Neural progenitor cell (in vitro differentiated cells): ENCODE measurements around the gene TRABD2A. TPM values are rescaled to one million over a fixed set of nuclear protein-coding genes. Genes with fewer than 3 reads are reported as not detected.

Source experiments
- DNase-seq: peaks from one replicate; pipeline ENCODE4 v3.0.0-alpha.2; 2016; ENCODE audit warnings: low spot score
- H2AFZ ChIP-seq: fragments of 200-600 bp; sonication (generic); replicated peaks from 2 replicates; pipeline ENCODE4 v1.6.1; 2016; ENCODE audit warnings: antibody characterized with exemption
- H3F3A ChIP-seq: fragments of 200-600 bp; sonication (generic); 2 replicates; pipeline ENCODE4 v1.6.1; 2016; ENCODE audit warnings: antibody characterized with exemption, low read depth
- H3K27ac ChIP-seq: fragments of 200-600 bp; sonication (generic); 2 replicates; pipeline ENCODE4 v1.5.1; 2016; ENCODE audit warnings: mild to moderate bottlenecking
- H3K27me3 ChIP-seq: fragments of 200-600 bp; sonication (generic); 2 replicates; pipeline ENCODE4 v1.6.1; 2016; ENCODE audit warnings: mild to moderate bottlenecking, moderate library complexity
- H3K36me3 ChIP-seq: fragments of 200-600 bp; sonication (generic); 2 replicates; pipeline ENCODE4 v1.5.1; 2016
- H3K4me1 ChIP-seq: fragments of 200-600 bp; sonication (generic); 2 replicates; pipeline ENCODE4 v1.6.1; 2016; ENCODE audit warnings: mixed run types
- H3K4me2 ChIP-seq: fragments of 200-600 bp; sonication (generic); 2 replicates; pipeline ENCODE4 v1.6.1; 2016
- H3K4me3 ChIP-seq: fragments of 200-600 bp; sonication (generic); 2 replicates; pipeline ENCODE4 v1.5.1; 2016
- H3K79me2 ChIP-seq: fragments of 200-600 bp; sonication (generic); 2 replicates; pipeline ENCODE4 v1.6.1; 2016; ENCODE audit warnings: low read depth
- H3K9ac ChIP-seq: fragments of 200-600 bp; sonication (generic); 2 replicates; pipeline ENCODE4 v1.6.1; 2016
- H3K9me3 ChIP-seq: fragments of 200-600 bp; sonication (generic); 2 replicates; pipeline ENCODE4 v1.5.1; 2016; ENCODE audit warnings: low read depth
- H4K20me1 ChIP-seq: fragments of 200-600 bp; sonication (generic); 2 replicates; pipeline ENCODE4 v1.6.1; 2016; ENCODE audit warnings: low read depth
- H3K27ac Mint-ChIP-seq: 3 replicates; pipeline ENCODE4 v1.8.0; 2021; ENCODE audit warnings: mixed read lengths
- H3K27me3 Mint-ChIP-seq: 2 replicates; pipeline ENCODE4 v1.8.0; 2022; ENCODE audit warnings: low read depth, mild to moderate bottlenecking, inconsistent platforms, moderate library complexity, mixed read lengths; ENCODE audit not compliant: insufficient read depth
- H3K36me3 Mint-ChIP-seq: 3 replicates; pipeline ENCODE4 v1.8.0; 2021; ENCODE audit warnings: mixed read lengths
- H3K4me1 Mint-ChIP-seq: 3 replicates; pipeline ENCODE4 v1.8.0; 2021; ENCODE audit warnings: mixed read lengths
- H3K4me3 Mint-ChIP-seq: 3 replicates; pipeline ENCODE4 v1.8.0; 2021; ENCODE audit warnings: mild to moderate bottlenecking, moderate library complexity, mixed read lengths
- H3K9me3 Mint-ChIP-seq: 3 replicates; pipeline ENCODE4 v1.8.0; 2020; ENCODE audit warnings: mixed read lengths
- EZH2 ChIP-seq: fragments of 200-600 bp; sonication (generic); IDR thresholded peaks from 2 replicates; pipeline ENCODE4 v1.6.1; 2017; ENCODE audit warnings: antibody characterized with exemption, mild to moderate bottlenecking, moderate library complexity
- EZH2phosphoT487 ChIP-seq: fragments of 200-600 bp; sonication (generic); IDR thresholded peaks from 2 replicates; pipeline ENCODE4 v1.6.1; 2017; ENCODE audit warnings: antibody characterized with exemption
- total RNA-seq: library from RNA; depleted of rRNA; stranded (reverse); fragments of >200 nt; gene quantifications from 2 replicates; pipeline ENCODE4 v1.2.3, GENCODE V29; 2015; ENCODE audit warnings: low replicate concordance
- TF ChIP-seq, protein P1 (sequence below): fragments of 200-600 bp; sonication (generic); IDR thresholded peaks from 2 replicates; pipeline ENCODE4 v1.5.1; 2017; ENCODE audit warnings: antibody characterized with exemption, mild to moderate bottlenecking

Gene TRABD2A
- total RNA-seq, 1 donor from 2014 or later, result 2.0 TPM

DNA sequence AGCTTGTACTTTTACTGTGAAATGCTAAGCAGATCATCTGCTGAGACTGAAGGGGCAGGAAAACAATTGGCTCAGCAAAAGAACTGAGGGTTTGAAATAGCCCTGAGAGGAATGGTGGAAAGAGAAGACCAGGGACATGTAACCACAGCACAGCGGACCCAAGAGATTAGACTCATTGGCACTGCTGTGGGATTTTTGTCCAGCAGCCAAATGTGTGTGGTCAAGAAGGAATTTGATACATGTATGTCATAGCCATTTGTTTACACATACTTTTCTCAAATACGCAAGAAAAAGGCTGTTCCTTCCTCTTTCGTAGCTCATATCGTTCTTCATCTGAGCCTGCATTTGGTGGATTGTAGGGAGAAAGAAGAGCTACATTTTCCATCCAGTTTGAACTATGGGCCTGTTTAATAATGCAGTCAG is 73.8 kb downstream of the TRABD2A start:
- H3K79me2 ChIP-seq, result no peaks in the 10 kb centered on the region
- Mint-ChIP-seq H3K4me1 (peaks cover 3% of the 10 kb centered on the region), H3K27ac (no peak overlapping the region), H3K27me3 (peaks cover 8% of the 10 kb centered on the region), H3K36me3 (no peaks in the 10 kb centered on the region), H3K4me3 (no peak overlapping the region), H3K9me3 (peaks cover 2% of the 10 kb centered on the region)
- no peaks in the 10 kb centered on the region for H3K27me3 ChIP-seq
- H2AFZ ChIP-seq, result no peak overlapping the region
- H3K27ac ChIP-seq, result no peak overlapping the region
- H3K4me1 ChIP-seq, result no peaks in the 10 kb centered on the region
- H3F3A ChIP-seq, result no peaks in the 10 kb centered on the region
- no peaks in the 10 kb centered on the region for H3K9me3 ChIP-seq
- no peaks in the 10 kb centered on the region for H4K20me1 ChIP-seq
- no peak for TF ChIP-seq EZH2
- no peak for TF ChIP-seq EZH2phosphoT487
- TF ChIP-seq, protein P1, sequence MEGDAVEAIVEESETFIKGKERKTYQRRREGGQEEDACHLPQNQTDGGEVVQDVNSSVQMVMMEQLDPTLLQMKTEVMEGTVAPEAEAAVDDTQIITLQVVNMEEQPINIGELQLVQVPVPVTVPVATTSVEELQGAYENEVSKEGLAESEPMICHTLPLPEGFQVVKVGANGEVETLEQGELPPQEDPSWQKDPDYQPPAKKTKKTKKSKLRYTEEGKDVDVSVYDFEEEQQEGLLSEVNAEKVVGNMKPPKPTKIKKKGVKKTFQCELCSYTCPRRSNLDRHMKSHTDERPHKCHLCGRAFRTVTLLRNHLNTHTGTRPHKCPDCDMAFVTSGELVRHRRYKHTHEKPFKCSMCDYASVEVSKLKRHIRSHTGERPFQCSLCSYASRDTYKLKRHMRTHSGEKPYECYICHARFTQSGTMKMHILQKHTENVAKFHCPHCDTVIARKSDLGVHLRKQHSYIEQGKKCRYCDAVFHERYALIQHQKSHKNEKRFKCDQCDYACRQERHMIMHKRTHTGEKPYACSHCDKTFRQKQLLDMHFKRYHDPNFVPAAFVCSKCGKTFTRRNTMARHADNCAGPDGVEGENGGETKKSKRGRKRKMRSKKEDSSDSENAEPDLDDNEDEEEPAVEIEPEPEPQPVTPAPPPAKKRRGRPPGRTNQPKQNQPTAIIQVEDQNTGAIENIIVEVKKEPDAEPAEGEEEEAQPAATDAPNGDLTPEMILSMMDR, result no peak
- H3K4me2 ChIP-seq, result no peak overlapping the region
- DNase-seq, result no peak
- H3K9ac ChIP-seq, result no peak overlapping the region
- H3K36me3 ChIP-seq, result no peaks in the 10 kb centered on the region
- no peak overlapping the region for H3K4me3 ChIP-seq

GRCh38 chr2:84805250-84805958 is 75.5 kb downstream of the TRABD2A start:
- H3K9me3 ChIP-seq, result no peaks in the 10 kb centered on the region
- no peak overlapping the region for H2AFZ ChIP-seq
- Mint-ChIP-seq H3K9me3 (peaks cover 5% of the 10 kb centered on the region), H3K4me3 (no peak overlapping the region), H3K27ac (no peak overlapping the region), H3K36me3 (no peaks in the 10 kb centered on the region), H3K27me3 (peaks cover 3% of the 10 kb centered on the region), H3K4me1 (no peaks in the 10 kb centered on the region)
- no peak overlapping the region for H3K4me2 ChIP-seq
- H3K79me2 ChIP-seq, result no peaks in the 10 kb centered on the region
- H3K4me1 ChIP-seq, result no peaks in the 10 kb centered on the region
- H3K36me3 ChIP-seq, result no peaks in the 10 kb centered on the region
- DNase-seq, result no peak
- H3K9ac ChIP-seq, result no peak overlapping the region
- H3F3A ChIP-seq, result no peaks in the 10 kb centered on the region
- H3K27ac ChIP-seq, result no peak overlapping the region
- H4K20me1 ChIP-seq, result no peaks in the 10 kb centered on the region
- H3K27me3 ChIP-seq, result no peaks in the 10 kb centered on the region
- TF ChIP-seq, protein P1, result no peak
- no peak for TF ChIP-seq EZH2phosphoT487
- TF ChIP-seq EZH2, result no peak
- no peak overlapping the region for H3K4me3 ChIP-seq

GRCh38 chr2:84801811-84802210 is 79.1 kb downstream of the TRABD2A start:
- no peaks in the 10 kb centered on the region for H3K4me1 ChIP-seq
- no peaks in the 10 kb centered on the region for H3K79me2 ChIP-seq
- H4K20me1 ChIP-seq, result no peaks in the 10 kb centered on the region
- no peaks in the 10 kb centered on the region for H3K27me3 ChIP-seq
- no peak overlapping the region for H3K27ac ChIP-seq
- H3K9me3 ChIP-seq, result no peaks in the 10 kb centered on the region
- no peak overlapping the region for H3K4me2 ChIP-seq
- no peak overlapping the region for H3K4me3 Mint-ChIP-seq
- H3K36me3 ChIP-seq, result no peaks in the 10 kb centered on the region
- DNase-seq, result no peak
- TF ChIP-seq, protein P1, result no peak
- TF ChIP-seq EZH2 (no peak), EZH2phosphoT487 (no peak)
- H3K9ac ChIP-seq, result no peak overlapping the region
- no peak overlapping the region for H2AFZ ChIP-seq
- H3K4me1 Mint-ChIP-seq, result peaks cover 14% of the 10 kb centered on the region
- no peaks in the 10 kb centered on the region for H3K27me3 Mint-ChIP-seq
- no peak overlapping the region for H3K27ac Mint-ChIP-seq
- H3K4me3 ChIP-seq, result no peak overlapping the region
- no peaks in the 10 kb centered on the region for H3F3A ChIP-seq
- H3K36me3 Mint-ChIP-seq, result no peaks in the 10 kb centered on the region
- H3K9me3 Mint-ChIP-seq, result peaks cover 5% of the 10 kb centered on the region
